ENCODE results near the gene CD82.

GRCh38 chr11:44564670-44565210 is 723 bp upstream of the CD82 start:
- no peak for TF ChIP-seq CTCF (IDR thresholded peaks at IDR 0.05)
- TF ChIP-seq POLR2A (IDR thresholded peaks at IDR 0.05), result peak; percentile 58 to 75
